ENCODE measurements around the gene LYL1. TPM values are rescaled to one million over a fixed set of nuclear protein-coding genes. Genes with fewer than 3 reads are reported as not detected.

Gene LYL1
- total and polyA plus RNA-seq, 2 of the 13 experiments (the other 11 are each of a cell fraction or from before 2014, with no cell fraction given): 0.75 to 0.92 TPM

DNA sequence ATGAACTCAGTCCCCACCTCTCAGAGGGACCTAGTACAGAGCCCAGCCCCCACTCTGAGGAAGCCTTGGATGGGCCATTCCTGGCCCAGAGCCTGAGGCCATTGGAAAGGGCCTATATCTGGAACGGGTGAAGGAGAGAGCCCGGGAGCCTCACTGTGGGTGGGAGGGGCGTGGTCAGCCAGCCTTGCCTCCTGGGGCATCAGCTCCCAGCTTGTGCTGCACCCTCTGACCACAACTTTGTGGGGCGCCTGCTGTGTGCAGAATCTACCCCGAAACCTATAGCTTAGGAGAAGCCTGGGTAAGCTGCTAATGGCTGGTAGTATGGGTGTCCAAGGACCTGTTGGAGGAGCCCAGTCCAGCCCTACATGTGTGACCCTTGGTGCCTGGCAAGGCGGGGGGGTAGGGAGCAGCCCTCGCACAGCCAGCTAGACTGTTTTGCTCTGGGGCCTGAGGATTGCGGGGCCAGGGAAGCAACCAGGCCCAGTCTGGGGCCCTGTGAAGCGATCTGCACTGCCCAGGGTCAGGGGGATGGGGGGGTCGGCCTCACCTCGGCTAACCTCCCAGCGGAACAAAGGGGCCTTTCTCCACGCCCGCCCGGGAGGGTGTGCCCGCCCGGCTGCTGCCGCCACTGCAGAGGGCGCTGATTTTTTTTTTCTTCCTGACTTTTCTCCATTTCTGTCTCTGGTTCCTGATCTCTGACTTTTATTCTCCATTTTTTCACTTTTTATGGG is 42.3 kb downstream of the LYL1 start (continued):
- TF ChIP-seq PRPF4 (IDR thresholded peaks at IDR 0.05; ENCODE audit: low read depth, low read length, poor library complexity, severe bottlenecking): no peak
- peak; percentile 49; the same call in 1 of the 2 replicates for TF ChIP-seq NFKB2 (CRISPR knock-in tag; IDR thresholded peaks at IDR 0.05; ENCODE audit: borderline replicate concordance)
- 0 out of 2 replicates have a peak, but pooled peaks have one; percentile 48 for TF ChIP-seq PITX1 (CRISPR knock-in tag; IDR thresholded peaks at IDR 0.05)
- no peak for TF ChIP-seq SP1 (IDR thresholded peaks at IDR 0.05)
- no peak for TF ChIP-seq SP1 (CRISPR knock-in tag; IDR thresholded peaks at IDR 0.05)
- TF ChIP-seq ZNF607 (CRISPR knock-in tag; IDR thresholded peaks at IDR 0.05; ENCODE audit: borderline replicate concordance): peak; percentile 76; the same call in 1 of the 2 replicates
- 0 out of 2 replicates have a peak, but pooled peaks have one; percentile 23 for TF ChIP-seq ZNF761 (CRISPR knock-in tag; conservative IDR thresholded peaks at IDR 0.05)
- TF ChIP-seq ZNF451 (CRISPR knock-in tag; IDR thresholded peaks at IDR 0.05): peak; percentile 78
- TF ChIP-seq ZNF383 (CRISPR knock-in tag; IDR thresholded peaks at IDR 0.05; ENCODE audit: borderline replicate concordance): no peak
- TF ChIP-seq RBM39 (IDR thresholded peaks at IDR 0.05; ENCODE audit: low read depth, low read length, poor library complexity, severe bottlenecking): peak; percentile 23
- 0 out of 2 replicates have a peak, but pooled peaks have one; percentile 78 for TF ChIP-seq ZFP82 (CRISPR knock-in tag; IDR thresholded peaks at IDR 0.05; ENCODE audit: borderline replicate concordance)
- TF ChIP-seq PCBP1 (IDR thresholded peaks at IDR 0.05; ENCODE audit: borderline replicate concordance, low read depth, low read length): no peak
- TF ChIP-seq, protein P1, sequence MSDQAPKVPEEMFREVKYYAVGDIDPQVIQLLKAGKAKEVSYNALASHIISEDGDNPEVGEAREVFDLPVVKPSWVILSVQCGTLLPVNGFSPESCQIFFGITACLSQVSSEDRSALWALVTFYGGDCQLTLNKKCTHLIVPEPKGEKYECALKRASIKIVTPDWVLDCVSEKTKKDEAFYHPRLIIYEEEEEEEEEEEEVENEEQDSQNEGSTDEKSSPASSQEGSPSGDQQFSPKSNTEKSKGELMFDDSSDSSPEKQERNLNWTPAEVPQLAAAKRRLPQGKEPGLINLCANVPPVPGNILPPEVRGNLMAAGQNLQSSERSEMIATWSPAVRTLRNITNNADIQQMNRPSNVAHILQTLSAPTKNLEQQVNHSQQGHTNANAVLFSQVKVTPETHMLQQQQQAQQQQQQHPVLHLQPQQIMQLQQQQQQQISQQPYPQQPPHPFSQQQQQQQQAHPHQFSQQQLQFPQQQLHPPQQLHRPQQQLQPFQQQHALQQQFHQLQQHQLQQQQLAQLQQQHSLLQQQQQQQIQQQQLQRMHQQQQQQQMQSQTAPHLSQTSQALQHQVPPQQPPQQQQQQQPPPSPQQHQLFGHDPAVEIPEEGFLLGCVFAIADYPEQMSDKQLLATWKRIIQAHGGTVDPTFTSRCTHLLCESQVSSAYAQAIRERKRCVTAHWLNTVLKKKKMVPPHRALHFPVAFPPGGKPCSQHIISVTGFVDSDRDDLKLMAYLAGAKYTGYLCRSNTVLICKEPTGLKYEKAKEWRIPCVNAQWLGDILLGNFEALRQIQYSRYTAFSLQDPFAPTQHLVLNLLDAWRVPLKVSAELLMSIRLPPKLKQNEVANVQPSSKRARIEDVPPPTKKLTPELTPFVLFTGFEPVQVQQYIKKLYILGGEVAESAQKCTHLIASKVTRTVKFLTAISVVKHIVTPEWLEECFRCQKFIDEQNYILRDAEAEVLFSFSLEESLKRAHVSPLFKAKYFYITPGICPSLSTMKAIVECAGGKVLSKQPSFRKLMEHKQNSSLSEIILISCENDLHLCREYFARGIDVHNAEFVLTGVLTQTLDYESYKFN (CRISPR knock-in tag; conservative IDR thresholded peaks at IDR 0.05): peak; percentile 91
- TF ChIP-seq KDM2A (CRISPR knock-in tag; IDR thresholded peaks at IDR 0.05; ENCODE audit: borderline replicate concordance, low read depth): peak; percentile 6; the same call in 1 of the 2 replicates
- TF ChIP-seq, protein P2, sequence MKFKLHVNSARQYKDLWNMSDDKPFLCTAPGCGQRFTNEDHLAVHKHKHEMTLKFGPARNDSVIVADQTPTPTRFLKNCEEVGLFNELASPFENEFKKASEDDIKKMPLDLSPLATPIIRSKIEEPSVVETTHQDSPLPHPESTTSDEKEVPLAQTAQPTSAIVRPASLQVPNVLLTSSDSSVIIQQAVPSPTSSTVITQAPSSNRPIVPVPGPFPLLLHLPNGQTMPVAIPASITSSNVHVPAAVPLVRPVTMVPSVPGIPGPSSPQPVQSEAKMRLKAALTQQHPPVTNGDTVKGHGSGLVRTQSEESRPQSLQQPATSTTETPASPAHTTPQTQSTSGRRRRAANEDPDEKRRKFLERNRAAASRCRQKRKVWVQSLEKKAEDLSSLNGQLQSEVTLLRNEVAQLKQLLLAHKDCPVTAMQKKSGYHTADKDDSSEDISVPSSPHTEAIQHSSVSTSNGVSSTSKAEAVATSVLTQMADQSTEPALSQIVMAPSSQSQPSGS (CRISPR knock-in tag; IDR thresholded peaks at IDR 0.05): 0 out of 2 replicates have a peak, but pooled peaks have one; percentile 27
- peak; percentile 35; the same call in 1 of the 2 replicates for TF ChIP-seq ZNF768 (CRISPR knock-in tag; IDR thresholded peaks at IDR 0.05)
- TF ChIP-seq U2AF2 (IDR thresholded peaks at IDR 0.05; ENCODE audit: low read depth, low read length): no peak
- peak; percentile 59 for TF ChIP-seq ZIK1 (CRISPR knock-in tag; IDR thresholded peaks at IDR 0.05; ENCODE audit: borderline replicate concordance, low read depth)
- TF ChIP-seq STAG1 (CRISPR knock-in tag; IDR thresholded peaks at IDR 0.05): peak; percentile 29; the same call in 1 of the 2 replicates
- TF ChIP-seq, protein P3, sequence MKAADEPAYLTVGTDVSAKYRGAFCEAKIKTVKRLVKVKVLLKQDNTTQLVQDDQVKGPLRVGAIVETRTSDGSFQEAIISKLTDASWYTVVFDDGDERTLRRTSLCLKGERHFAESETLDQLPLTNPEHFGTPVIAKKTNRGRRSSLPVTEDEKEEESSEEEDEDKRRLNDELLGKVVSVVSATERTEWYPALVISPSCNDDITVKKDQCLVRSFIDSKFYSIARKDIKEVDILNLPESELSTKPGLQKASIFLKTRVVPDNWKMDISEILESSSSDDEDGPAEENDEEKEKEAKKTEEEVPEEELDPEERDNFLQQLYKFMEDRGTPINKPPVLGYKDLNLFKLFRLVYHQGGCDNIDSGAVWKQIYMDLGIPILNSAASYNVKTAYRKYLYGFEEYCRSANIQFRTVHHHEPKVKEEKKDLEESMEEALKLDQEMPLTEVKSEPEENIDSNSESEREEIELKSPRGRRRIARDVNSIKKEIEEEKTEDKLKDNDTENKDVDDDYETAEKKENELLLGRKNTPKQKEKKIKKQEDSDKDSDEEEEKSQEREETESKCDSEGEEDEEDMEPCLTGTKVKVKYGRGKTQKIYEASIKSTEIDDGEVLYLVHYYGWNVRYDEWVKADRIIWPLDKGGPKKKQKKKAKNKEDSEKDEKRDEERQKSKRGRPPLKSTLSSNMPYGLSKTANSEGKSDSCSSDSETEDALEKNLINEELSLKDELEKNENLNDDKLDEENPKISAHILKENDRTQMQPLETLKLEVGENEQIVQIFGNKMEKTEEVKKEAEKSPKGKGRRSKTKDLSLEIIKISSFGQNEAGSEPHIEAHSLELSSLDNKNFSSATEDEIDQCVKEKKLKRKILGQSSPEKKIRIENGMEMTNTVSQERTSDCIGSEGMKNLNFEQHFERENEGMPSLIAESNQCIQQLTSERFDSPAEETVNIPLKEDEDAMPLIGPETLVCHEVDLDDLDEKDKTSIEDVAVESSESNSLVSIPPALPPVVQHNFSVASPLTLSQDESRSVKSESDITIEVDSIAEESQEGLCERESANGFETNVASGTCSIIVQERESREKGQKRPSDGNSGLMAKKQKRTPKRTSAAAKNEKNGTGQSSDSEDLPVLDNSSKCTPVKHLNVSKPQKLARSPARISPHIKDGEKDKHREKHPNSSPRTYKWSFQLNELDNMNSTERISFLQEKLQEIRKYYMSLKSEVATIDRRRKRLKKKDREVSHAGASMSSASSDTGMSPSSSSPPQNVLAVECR (CRISPR knock-in tag; IDR thresholded peaks at IDR 0.05; ENCODE audit: borderline replicate concordance): peak; percentile 66
